Nephron progenitor cell (in vitro differentiated cells): ENCODE data around the gene WDR86.

Source experiments
- DNase-seq: peaks from one replicate; pipeline ENCODE4 v3.0.0; 2021
- H3K27ac Mint-ChIP-seq: 2 replicates; pipeline ENCODE4 v1.8.0; 2021; ENCODE audit warnings: mild to moderate bottlenecking, moderate library complexity, mixed read lengths
- H3K27me3 Mint-ChIP-seq: 2 replicates; pipeline ENCODE4 v1.8.0; 2021; ENCODE audit warnings: mild to moderate bottlenecking, low read depth, mixed read lengths; ENCODE audit not compliant: poor library complexity
- H3K36me3 Mint-ChIP-seq: 2 replicates; pipeline ENCODE4 v1.8.0; 2021; ENCODE audit warnings: low read depth, mixed read lengths
- H3K4me1 Mint-ChIP-seq: 2 replicates; pipeline ENCODE4 v1.8.0; 2021; ENCODE audit warnings: mixed read lengths
- H3K4me3 Mint-ChIP-seq: 2 replicates; pipeline ENCODE4 v1.8.0; 2021; ENCODE audit warnings: mild to moderate bottlenecking, moderate library complexity, mixed read lengths
- H3K9me3 Mint-ChIP-seq: 2 replicates; pipeline ENCODE4 v1.8.0; 2021; ENCODE audit warnings: mild to moderate bottlenecking, moderate library complexity, mixed read lengths
- TF ChIP-seq, protein P1 (sequence below): fragments of 200-600 bp; sonication (generic); IDR thresholded peaks from 2 replicates; pipeline ENCODE4 v1.5.0; 2021; ENCODE audit warnings: antibody characterized with exemption

WDR86 gene

DNA sequence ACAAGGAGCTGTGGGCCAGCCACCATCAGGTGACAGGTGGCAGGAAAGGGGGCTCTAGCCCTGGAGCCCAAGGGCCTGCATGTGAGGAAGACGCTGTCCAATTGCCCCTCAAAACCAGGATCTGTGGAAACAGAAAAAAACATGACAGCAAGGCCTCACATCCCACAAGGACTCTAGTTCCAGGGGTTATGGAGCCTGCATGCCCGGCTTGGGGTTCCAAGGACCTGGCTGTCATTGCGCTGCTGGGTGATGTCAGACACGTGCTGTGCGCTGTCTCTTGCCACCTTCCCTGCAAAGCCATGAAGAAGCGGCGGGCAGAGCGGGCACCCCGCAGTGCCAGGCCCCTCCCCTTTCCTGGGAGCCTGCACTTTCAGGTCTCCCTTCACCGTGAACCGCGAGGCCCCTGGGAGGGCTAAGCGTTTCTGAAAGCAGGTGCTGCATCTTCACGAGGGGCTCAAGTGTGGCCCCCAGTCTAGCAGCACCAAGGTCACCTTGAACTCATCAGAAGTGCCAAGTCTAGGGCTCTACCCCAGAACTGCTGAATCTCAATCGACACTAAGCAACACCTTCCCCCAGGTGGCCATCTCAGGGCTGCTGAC is 45.2 kb upstream of the WDR86 start:
- no peak for DNase-seq
- TF ChIP-seq, protein P1, sequence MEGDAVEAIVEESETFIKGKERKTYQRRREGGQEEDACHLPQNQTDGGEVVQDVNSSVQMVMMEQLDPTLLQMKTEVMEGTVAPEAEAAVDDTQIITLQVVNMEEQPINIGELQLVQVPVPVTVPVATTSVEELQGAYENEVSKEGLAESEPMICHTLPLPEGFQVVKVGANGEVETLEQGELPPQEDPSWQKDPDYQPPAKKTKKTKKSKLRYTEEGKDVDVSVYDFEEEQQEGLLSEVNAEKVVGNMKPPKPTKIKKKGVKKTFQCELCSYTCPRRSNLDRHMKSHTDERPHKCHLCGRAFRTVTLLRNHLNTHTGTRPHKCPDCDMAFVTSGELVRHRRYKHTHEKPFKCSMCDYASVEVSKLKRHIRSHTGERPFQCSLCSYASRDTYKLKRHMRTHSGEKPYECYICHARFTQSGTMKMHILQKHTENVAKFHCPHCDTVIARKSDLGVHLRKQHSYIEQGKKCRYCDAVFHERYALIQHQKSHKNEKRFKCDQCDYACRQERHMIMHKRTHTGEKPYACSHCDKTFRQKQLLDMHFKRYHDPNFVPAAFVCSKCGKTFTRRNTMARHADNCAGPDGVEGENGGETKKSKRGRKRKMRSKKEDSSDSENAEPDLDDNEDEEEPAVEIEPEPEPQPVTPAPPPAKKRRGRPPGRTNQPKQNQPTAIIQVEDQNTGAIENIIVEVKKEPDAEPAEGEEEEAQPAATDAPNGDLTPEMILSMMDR: no peak

DNA sequence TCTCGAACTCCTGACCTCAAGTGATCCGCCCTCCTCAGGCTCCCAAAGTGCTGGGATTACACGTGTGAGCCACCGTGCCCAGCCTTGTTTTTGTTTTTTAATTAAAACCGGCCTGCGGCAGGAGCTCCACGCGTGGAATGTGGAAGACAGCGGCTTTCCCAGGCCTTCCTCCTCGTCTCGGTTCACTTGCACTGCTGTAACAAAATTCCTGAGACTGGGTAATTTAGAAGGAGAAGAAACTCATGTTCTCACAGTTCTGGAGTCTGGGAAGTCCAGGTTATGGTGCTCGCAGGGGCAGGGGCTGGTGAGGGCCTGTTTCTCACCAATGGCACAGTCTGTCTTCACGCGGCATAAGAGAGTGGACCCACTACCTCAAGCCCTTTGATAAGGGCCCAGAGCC is 44.5 kb upstream of the WDR86 start:
- no peak overlapping the region for H3K4me3 Mint-ChIP-seq
- DNase-seq: peak; percentile 42
- H3K36me3 Mint-ChIP-seq: peaks cover 7% of the 10 kb centered on the region
- TF ChIP-seq, protein P1: no peak
- H3K27me3 Mint-ChIP-seq: peaks cover 14% of the 10 kb centered on the region
- peaks cover 71% of the 10 kb centered on the region for H3K4me1 Mint-ChIP-seq
- peak overlapping the region; percentile 89 for H3K27ac Mint-ChIP-seq
- peaks cover 8% of the 10 kb centered on the region for H3K9me3 Mint-ChIP-seq

More for the DNA sequence above, 45.2 kb upstream of the WDR86 start:
- Mint-ChIP-seq H3K4me3 (no peak overlapping the region), H3K27ac (peak overlapping the region; percentile 89), H3K4me1 (peaks cover 72% of the 10 kb centered on the region), H3K27me3 (peaks cover 14% of the 10 kb centered on the region), H3K9me3 (peaks cover 8% of the 10 kb centered on the region), H3K36me3 (peaks cover 7% of the 10 kb centered on the region)

DNA sequence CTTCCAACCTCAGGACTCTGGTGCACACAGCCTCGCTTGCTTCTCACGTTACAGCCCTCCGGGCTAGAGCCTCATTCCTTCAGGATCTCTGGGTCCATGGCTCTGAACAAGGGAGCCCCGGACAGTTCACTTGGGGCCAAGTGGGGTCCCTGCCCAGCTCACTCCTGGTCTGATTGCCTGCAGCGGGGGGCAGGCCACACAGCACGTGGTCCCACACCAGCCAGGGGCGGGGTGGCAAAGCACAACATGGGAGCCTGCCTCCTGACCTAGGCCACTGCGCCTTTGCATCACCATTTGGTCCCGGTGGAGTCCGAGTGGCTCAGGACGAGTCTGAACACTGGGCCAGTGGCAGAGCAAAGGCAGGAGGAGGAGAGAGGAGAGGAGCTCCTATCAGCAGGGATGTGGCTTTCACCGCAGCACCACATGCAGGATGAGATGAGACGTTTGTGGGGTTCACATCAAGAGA is 43.5 kb upstream of the WDR86 start:
- Mint-ChIP-seq H3K9me3 (peaks cover 8% of the 10 kb centered on the region), H3K27ac (peak overlapping the region; percentile 96), H3K36me3 (peaks cover 7% of the 10 kb centered on the region), H3K4me1 (peaks cover 67% of the 10 kb centered on the region), H3K4me3 (no peak overlapping the region), H3K27me3 (peaks cover 14% of the 10 kb centered on the region)
- TF ChIP-seq, protein P1: no peak
- peak; percentile 40 for DNase-seq

DNA sequence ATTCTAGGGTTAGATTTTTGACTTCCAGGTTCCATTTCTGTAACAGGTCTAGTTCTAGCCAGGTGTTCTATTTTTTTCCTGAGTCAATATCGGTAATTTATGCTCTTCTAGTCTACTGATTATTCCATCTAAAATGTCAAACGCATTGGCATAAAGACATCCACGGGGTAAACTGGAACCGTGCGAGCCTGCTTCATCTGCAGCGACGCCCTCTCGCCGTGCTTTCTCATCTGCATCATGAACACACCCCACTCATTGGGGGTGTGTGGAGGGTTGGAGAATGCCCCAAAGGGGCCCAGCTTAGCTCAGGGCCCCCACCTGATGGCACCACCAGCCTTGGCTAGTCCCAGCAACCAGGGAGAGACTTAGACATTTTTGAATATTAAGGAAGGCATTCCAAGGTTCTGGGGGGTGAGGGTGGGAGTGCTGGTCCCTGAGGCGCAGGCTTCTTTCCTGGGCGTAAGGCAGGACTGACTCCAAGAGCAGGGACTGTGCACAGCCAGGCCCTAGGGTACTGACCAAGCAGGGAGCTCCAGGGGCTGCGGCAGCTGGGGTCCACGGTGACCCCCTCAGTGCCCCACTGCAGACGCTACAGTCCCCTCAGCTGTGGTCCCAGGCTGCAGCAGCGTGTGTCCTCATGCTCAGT is 43.0 kb upstream of the WDR86 start:
- Mint-ChIP-seq H3K36me3 (peaks cover 6% of the 10 kb centered on the region), H3K27me3 (peaks cover 14% of the 10 kb centered on the region), H3K4me1 (peaks cover 63% of the 10 kb centered on the region), H3K9me3 (peaks cover 6% of the 10 kb centered on the region), H3K27ac (peak overlapping the region; percentile 96), H3K4me3 (no peak overlapping the region)
- DNase-seq: no peak
- TF ChIP-seq, protein P1: no peak

DNA sequence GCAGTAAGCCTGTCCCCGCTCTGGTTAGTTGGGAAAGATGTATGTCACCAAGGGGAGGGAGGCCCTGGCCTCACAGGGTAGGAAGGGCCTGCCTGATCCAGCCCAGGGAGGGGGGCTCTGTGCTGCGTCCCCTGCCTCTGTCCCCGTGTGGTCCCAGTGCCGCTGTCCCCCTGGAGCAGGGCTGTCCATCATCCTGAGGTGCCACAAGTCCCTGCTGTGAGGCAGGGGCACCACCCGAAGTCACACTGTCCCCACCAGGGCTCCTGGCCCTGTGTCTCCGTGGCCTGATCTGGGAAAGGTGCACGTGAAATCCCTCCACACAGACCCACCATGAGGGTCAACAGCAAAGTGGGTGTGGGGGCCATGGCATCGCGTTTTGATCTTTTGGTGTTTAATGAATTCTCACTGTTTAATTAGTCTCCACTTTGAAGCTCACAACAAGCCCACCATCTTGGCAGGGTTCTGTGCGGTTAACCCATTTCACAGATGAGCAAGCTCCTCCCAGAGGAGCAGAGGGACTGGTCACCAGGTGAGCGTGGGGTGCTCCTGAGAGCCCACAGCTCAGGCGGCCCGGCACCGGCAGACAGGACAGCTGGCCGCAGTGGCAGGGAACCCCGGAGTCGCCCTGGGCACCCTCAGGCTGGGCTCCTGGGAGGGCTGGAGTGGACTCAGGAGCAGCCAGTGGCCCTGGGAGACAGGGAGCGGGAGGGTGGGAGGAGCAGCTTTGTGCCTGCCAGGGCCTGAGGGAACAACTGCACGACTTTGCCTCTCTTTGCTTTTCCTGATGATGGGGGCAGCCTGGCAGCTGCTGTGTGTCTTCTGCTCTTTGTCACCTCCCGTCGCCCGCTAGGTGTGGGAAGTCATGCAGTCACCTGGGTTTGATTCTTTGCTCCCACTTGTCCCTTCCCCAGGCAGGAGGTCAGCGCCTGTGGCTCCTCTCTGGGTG is 42.1 kb upstream of the WDR86 start:
- DNase-seq: no peak
- Mint-ChIP-seq H3K4me3 (no peak overlapping the region), H3K9me3 (no peaks in the 10 kb centered on the region), H3K27ac (no peak overlapping the region), H3K36me3 (no peaks in the 10 kb centered on the region), H3K27me3 (peaks cover 19% of the 10 kb centered on the region), H3K4me1 (peaks cover 60% of the 10 kb centered on the region)
- TF ChIP-seq, protein P1: no peak
